ENCODE data around the gene GALNS. TPM values are rescaled to one million over a fixed set of nuclear protein-coding genes. Genes with fewer than 3 reads are reported as not detected.
"Not testable (repeated sequence)": the region's sequence is repeated elsewhere in the genome, so short reads cannot be mapped to it uniquely, and the experiment has no call there.

The GALNS gene
- total RNA-seq, 1 donor from 2014 or later = 38.9 TPM

DNA sequence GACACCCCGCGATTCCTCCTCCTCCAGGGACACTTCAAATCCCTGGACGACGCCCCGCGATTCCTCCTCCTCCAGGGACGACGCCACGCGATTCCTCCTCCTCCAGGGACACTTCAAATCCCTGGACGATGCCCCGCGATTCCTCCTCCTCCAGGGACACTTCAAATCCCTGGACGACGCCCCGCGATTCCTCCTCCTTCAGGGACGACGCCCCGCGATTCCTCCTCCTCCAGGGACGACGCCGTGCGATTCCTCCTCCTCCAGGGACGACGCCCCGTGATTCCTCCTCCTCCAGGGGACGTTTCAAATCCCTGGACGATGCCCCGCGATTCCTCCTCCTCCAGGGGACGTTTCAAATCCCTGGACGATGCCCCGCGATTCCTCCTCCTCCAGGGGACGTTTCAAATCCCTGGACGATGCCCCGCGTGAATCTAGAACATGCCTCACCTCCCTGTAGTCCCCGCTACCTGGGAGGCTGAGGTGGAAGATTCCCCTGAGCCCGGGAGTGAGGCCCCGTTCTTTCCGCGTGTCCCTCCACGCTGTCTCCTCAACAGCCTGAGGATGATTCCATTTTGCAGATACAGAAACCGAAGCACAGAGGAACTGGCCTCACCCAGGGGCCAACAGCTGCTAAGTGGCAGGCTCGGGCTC, 33.1 kb upstream of the GALNS start:
- intact Hi-C loops (cut with micrococcal nuclease) = not testable (repeated sequence)

DNA sequence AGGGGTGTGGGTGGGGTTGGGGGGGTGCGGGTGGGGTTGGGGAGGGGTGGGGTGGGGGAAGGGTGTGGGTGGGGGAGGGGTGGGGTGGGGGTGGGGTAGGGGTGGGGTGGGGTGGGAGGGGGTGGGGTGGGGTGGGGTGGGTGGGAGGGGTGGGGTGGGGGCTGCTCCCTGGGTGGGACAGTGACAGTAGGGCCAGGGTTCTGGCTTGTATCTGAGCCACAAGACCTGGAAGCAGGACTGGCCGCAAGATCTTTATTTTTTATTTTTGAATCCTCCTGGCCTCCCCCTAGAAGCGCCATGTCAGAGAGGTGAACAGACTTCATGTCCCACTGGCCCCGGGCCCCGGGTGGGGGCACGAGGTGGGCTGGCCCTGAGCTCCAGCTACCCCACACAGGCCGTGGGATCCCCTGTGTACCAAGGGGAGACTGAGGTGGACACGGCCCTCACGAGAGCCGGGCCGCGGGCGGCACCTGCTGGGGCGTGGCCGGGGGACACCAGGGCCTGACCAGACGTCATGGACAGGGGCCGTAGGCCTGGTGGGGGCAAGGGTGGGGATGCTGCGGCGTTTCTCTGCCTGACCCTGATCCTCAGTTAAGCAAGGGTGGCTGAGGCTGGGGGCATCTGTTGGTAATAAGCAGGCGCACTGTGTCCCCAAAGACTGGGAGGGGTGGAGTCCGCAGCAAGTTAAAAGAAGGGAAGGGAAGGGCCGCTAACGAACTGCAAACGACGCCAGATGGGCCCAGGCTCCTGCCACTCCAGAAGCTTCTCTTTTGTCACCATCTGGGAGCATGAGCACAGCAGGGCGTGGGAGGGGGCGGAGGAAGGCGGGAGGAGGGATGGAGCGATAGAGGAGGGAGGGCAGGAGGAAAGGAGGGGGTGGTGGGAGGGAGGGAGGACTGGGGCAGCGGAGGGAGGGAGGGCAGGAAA, 32.0 kb upstream of the GALNS start:
- intact Hi-C loops (cut with micrococcal nuclease) = no loop called here

DNA sequence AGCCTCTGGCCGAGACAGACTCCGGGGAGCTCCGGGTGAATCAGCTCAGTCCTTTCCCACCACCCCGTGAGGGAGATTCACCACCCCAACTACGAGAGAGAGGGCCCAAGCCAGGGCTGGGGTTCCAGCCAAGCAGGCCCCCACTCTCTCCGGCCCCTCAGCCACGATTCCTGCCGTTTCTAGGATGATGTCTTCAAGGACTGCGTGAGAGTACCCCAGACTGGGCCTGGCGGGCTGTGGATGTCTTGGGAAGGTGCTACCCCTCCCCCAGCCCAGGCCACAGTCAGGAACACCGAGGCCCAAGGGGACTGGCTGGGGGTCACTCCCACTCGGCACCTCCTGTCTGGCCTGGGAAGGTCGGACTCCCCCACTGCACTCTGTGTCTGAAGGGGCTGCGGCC, 31.3 kb upstream of the GALNS start:
- intact Hi-C loops (cut with micrococcal nuclease) = no loop called here

DNA sequence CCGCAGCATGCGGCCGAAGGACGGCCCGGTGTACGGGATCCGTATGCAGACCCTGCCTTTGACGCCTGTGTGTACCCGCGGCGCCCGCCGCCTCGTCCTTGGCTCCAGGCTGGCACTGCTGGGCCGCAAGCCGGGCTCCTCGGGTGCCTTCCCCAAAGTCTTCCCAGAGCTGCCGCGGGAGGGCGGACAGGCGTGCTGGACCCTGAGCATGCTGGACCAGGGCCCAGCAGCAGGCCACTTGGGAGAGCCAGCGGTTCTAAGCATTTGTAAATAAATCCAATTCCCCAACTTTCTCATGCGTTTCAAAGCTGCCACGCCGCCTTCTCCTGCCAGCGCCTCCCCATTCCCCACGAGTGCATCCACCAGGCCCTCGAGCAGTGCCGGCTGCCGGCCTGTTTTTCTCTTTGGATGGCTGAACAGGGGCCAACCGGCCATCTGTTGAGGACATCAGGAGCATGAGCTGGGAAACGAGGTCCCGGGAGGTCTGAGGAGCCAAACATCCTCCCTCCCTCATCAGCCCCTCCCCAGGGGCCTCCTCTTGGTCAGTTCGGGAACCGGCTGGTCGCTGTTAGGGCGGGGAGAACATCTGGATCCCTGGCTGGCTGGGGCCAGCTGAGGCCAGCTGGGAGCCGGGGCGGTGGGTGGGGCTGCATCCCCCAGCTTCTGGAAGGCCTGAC, 30.2 kb upstream of the GALNS start:
- intact Hi-C loops (cut with micrococcal nuclease) = no loop called here

DNA sequence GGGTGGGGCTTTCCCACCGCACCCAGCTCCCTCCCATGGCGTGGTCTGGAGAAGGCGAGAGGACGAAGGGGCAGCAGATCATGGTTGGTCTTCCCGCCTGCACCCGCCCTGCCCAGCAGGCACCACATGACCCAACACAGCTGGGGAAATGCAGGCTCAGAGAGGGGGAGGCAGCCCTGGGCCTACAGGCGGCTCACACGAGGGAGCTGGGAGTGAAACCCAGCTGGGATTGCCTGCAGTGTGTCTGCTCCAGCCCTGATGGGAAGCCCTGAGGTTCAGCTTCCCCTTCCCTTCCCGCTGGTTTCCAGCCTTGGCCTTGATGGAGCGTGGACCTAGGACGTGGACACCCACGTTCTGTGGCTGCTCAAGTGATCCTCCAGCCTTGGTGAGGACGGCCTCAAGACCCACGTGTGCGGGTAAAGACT, 29.7 kb upstream of the GALNS start:
- intact Hi-C loops (cut with micrococcal nuclease) = no loop called here

DNA sequence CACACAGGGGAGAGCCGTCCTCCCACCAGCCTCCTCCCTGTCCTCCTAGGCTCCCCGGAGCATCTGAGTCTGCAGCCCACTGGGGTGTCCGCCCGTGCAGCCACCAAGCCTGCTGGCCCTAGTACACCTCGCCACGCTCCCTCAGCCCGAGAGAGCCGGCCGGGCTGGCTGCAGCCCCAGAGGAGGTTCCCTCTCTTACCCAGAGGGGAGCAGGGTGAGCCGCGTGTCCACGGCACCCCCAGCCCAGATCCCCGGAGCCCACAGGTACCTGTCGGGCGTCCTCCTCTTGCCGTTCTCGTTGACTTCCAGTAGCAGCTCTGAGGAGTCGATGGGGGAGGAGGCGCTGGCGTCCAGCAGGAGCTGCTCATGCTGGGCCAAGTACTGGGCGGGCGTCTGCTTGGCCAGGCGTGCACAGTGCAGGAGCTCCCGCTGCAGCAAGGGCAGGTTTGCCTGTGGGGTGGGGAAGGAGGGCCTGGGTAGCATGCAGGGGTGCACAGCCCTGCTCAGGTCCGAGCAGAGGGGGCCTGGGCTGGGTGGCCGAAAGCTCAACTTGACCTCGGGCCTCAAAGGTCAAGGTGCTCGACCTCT, 29.0 kb upstream of the GALNS start:
- intact Hi-C loops (cut with micrococcal nuclease) = no loop called here

DNA sequence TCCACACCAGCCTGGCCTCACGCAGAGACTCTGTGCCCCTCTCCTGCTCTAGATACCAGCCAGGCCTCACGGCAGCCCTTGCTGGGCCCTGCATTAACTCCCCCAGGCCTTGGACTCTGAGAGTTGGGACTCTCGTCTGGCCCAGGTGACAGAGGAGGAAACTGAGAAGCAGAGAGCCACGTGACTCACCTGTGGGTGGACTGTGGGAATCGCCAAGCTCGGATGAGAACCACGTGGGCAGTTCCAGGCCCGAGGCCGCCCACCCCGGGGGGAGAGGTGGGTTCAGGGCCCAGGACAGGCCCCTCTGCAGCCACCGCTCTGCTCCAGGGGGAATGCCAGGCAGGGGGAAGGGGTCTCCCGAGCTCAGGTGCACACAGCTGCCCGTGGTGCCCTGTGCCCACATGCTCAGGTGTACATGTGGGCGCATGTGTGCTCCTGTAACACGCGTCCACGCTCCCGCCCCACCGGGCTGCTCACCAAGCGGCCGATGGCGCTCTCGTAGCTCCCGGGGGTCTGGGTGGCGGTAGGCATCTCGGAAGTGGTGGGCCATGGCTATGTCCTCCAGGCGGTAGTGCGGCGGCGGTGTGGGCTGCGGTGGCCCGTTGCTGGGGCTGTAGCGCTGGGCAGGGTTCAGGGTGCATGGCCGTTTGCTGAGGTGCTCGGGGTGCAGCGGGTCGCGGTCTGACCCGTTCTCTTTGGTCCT, 28.0 kb upstream of the GALNS start:
- intact Hi-C loops (cut with micrococcal nuclease) = no loop called here

DNA sequence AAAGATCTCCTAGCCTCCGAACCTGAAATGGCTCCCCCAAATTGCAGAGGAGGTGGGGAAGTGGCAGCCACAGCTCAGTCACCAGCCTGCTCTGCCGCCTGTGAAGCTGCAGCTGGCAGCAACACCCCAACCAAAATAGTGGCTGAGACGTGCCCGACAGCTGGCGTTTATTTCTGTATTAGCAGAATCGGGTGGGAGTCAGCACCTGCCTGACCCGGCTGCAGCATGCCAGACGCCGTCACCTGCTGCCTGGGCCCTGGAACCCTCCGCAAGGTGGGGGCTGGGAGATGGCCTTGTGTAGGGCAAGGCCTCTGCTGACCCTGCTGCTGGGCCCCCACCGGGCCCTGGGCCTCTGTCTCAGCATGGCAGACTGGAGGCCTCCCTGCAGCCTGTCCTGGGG, 27.2 kb upstream of the GALNS start:
- intact Hi-C loops (cut with micrococcal nuclease) = no loop called here

DNA sequence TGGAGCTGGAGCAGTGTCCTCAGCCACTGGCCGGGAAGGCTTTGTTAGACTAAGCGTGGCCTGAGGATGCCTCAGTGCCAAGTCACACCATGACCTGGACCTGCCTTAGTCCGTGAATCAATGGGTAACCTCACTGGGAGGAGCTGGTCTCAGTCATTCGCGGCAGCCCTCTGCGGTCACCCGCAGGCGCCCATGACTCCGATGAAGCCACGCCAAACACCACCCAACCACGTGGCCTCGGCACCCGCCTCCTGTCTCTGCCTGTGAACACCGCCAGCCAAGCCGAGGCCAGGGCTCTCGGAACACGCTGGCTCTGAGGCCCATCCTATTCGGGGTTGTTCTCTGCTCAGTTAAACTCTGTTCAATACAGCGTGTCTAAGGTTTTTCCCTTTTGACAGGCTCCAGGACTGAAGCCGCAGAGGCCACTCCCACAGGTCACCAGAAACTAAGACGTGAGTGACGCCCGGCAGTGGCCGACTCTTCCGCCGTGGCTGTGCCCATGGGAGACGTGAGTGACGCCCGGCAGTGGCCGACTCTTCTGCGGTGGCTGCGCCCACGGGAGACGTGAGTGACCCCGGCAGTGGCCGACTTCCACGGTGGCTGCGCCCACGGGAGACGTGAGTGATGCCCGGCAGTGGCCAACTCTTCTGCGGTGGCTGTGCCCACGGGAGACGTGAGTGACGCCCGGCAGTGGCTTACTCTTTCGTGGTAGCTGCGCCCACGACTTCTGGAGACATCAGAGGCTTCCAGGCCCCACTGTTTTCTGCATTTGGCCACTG, 26.6 kb upstream of the GALNS start:
- intact Hi-C loops (cut with micrococcal nuclease) = no loop called here

DNA sequence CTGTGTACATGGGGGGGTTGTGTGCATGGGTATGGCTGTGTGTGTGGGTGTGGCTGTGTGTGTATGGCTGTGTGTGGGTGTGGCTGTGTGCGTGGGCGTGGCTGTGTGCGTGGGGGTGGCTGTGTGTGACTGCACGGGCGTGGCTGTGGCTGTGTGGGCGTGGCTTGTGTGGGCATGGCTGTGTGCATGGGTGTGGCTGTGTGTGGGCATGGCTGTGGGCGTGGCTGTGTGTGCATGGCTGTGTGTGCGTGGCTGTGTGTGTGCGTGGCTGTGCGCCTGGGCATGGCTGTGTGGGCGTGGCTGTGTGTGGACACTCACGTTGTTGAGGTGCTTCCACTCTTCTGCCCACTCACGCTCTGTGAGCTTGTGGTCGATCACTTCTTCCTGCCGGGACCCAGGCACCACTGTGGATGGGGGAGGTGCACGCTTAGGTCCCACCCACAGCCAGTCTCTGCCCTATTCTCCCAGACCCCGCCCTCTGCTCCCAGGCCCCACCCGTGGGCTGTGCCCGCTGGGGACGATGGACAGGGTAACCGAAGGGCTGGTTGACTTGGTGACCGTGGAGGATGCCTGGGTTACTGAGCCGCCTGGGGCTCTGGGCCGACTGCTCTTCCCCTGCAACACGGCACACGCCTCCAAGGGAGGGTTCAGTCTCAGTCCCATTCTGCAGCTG, 25.7 kb upstream of the GALNS start:
- intact Hi-C loops (cut with micrococcal nuclease) = no loop called here

DNA sequence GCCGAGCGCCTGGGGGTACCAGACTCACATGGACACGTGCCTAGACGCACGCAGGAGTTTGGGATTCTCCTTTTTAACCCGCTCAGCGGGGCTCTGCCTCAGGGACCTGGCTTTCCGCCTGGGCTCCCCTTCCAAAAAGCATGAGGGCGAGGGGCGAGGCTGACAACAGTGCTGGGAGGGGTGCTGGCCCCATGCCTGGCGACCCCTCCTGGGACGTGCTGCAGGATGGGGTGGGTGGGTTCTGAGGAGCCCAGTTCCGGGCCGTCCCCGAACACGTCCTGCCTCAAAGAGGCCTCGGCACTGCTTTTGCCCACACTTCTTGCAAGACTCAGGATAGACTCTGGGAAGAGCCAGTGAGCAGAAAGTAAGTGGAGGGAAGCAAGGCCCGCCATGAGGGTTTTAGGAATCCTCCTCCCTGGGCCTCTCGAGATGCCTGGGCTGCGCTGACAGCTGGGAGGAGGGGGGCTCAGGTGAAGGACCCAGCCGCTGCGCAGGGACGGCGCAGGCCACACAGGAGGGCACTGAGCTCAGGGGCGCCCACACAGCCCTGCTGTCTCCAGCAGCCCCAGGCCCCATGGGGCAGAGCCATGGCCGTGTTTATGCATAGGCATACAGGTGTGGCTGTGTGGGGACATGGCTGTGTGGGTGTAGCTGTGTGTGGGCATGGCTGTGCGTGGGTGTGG, 25.1 kb upstream of the GALNS start:
- intact Hi-C loops (cut with micrococcal nuclease) = no loop called here

DNA sequence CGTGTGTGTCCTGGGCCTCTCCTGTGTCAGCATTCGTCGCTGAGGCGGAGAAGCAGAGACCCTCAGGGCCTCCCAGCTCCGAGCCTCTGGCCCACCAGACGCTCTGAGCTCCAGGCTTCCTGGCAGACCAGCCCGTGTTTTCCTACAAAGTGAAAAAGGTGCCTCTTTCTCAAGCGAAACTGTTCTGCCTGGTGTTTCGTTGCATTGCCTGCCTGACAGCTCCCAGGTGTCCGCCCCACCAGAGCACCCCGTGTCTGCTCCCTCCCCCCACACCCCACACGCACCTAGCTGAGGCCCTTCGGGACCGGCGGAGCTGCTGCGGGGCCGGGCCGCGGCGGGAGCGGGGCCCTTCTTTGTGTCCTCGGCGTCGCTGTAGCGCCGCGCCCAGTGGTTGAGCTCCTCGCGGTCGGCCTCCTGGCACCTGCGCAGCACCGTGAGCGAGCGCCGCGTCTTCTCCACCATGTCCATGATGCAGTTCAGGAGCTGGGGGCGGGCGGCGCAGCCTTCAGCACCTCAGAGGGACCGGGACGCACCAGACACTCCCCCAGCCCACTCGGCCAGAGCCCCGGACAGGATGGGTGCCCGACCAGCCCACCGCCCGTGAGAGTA, 24.4 kb upstream of the GALNS start:
- intact Hi-C loops (cut with micrococcal nuclease) = no loop called here

DNA sequence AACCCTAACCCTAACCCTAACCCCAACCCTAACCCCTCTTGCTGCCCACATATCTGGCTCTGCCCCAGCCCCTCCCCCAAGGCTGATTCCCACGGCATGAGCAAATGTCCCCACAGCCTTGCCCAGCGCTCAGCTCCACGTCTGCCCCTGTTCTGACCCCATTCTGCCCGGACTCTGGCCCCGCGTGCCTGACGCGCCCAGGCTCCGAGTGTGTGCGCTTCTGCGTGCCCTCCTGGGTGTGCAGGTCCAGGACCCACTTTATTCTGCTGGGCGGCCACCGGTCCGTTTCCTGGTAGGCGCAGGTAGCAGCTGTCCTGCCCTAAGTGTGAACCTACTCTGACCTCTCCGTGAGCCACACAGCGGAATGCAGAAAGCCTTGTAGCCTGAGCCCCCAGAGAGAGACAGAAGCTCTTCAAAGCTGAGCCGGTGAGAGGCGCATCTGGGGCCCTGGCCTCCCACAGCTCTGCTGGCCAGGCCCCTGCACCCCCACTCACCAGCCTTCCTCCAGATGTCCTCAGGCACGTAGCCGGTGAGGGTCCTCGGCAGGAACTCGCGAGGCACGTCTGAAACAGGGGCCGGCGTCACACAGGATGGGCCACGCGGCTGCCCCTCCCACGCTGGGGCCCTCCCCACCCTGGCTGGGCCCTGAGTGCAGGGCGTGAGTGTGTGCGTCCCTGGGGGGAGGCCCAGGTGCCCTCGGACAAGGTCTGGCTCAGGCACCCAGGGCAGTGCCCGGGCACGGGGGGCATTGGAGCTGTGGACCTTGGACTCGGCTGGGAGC, 23.7 kb upstream of the GALNS start:
- intact Hi-C loops (cut with micrococcal nuclease) = no loop called here

DNA sequence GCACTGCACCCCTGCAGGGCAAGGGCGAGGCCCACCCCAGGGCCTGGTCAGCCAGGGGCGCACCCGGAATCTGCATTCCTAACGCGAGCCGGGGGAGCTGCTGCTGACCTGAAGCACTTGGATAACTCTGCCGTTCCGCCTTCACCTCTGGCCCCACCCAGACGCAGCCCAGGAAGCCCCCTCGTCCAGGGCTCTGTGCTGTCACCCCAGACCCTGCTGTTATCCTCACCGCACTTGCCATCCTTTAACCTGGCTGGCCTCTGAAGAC, 23.0 kb upstream of the GALNS start:
- intact Hi-C loops (cut with micrococcal nuclease) = no loop called here

DNA sequence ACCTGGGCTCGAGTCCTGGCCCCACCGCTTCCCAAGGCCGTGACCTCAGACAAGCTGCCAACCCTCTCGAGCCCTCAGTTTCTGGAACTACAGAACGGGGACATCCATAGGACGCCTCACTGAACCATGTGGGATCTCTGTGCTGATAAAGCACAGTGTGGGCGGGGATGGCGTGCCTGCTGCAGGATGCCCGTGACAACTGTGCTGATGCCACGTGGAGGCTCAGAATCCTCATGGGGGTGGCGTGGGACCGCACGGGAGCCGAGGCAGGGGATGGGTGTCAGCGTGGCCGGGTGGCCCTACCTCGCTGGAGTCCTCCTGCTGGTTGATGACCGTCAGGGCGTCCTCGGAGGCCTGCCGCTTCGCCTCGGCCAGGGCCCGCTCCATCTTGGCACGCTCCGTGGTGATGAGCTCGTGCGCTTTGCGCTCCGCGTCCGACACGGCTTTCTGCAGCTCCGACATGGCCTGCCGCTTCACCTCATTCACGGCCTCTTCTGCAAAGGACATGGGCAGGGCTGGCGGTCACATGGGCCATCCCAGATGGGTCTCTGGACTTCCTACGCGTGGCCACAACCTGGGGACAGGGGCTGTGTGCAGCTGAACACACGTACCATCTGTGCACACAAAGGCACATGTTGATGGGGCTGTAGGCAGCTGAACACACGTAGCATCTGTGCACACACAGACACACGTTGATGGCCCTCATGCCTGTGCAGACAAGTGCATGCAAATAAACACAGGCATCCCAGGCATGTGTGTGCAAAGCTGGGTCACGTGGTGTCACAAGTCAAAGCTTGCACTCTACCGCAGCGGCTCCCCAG, 22.4 kb upstream of the GALNS start:
- intact Hi-C loops (cut with micrococcal nuclease) = no loop called here

DNA sequence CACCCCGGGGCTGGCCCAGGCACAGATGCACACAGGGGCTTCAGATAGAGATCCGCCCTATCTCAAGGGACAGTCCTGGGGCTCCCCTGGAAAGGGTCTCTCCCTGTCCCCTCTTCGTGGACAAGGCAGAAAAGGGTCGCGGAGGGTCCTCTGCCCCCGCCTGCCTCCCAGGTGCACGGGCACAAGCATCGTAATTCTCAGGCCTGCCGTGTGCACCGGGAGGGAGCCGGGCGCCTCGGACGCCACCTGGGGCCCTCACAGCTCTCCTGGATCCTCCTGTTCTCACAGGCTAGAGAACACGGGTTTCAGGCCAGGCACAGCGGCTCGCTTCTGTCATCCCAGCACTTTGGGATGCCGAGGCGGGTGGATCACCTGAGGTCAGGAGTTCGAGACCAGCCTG, 21.6 kb upstream of the GALNS start:
- intact Hi-C loops (cut with micrococcal nuclease) = no loop called here

DNA sequence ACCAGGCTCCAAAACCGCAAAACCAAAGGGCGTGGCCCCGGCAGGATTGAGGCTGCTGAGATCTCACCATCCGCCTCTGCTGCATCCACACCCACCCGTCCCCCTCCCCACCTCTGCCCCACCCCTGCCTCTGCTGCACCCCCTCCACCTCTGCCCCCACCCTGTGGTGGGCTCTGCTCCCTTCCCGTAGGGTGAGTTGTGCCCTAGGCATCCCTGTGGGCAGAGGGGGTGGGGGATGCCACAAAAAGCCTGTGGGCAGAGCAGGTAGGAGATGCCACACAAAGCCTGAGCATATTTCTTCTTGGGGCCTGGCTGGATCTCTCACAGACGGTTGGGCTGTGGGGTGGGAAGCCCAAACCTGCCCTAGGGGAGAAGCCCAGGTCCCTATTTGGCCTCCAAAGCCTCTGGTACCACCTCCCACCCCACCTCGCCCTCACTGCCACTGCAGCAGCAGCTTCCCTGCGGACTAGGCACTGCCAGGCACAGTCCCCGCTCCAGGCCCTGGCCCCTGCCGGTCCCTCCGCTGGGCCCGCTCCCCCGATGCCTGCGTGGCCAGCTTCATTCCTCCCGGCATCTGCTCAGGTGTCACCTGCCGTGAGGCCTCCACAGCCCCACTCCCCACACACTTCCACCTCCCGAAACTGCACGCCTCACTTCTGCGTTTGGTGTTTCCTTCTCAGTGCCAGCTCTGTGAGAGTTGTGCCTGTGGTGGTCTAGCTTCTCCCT, 21.0 kb upstream of the GALNS start:
- intact Hi-C loops (cut with micrococcal nuclease) = no loop called here

Measured in T-helper 2 cell treated with Interferon-gamma antibody and Interleukin-4, amounts not matched to agents 100 ng/mL and 5 ng/mL, for 36 hours (primary cell).